ENCODE data around the gene GRAMD1A.

- TF ChIP-seq, protein P1, sequence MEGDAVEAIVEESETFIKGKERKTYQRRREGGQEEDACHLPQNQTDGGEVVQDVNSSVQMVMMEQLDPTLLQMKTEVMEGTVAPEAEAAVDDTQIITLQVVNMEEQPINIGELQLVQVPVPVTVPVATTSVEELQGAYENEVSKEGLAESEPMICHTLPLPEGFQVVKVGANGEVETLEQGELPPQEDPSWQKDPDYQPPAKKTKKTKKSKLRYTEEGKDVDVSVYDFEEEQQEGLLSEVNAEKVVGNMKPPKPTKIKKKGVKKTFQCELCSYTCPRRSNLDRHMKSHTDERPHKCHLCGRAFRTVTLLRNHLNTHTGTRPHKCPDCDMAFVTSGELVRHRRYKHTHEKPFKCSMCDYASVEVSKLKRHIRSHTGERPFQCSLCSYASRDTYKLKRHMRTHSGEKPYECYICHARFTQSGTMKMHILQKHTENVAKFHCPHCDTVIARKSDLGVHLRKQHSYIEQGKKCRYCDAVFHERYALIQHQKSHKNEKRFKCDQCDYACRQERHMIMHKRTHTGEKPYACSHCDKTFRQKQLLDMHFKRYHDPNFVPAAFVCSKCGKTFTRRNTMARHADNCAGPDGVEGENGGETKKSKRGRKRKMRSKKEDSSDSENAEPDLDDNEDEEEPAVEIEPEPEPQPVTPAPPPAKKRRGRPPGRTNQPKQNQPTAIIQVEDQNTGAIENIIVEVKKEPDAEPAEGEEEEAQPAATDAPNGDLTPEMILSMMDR (IDR thresholded peaks at IDR 0.05), result no peak
- no peak for TF ChIP-seq POLR2A (IDR thresholded peaks at IDR 0.05)
Observed at GRCh38 chr19:35068941-35069634, 69.0 kb downstream of the GRAMD1A start.
